Fibroblast of lung (primary cell): Measurements from ENCODE around the gene ABCC10. TPM values are rescaled to one million over a fixed set of nuclear protein-coding genes. Genes with fewer than 3 reads are reported as not detected.
"Not testable (repeated sequence)": the region's sequence is repeated elsewhere in the genome, so short reads cannot be mapped to it uniquely, and the experiment has no call there.

Experiments
- DNase-seq, 2 donors: peaks; one replicate each; pipeline versions ENCODE4 v3.0.0 to v3.0.0-alpha.2; 2010; ENCODE audit warnings: low read depth in 2 of 2
- H2AFZ ChIP-seq: 2 replicates; pipeline ENCODE4 v1.5.1; 2012; ENCODE audit warnings: low read length, control low read depth, inconsistent platforms
- H3K27ac ChIP-seq: 2 replicates; pipeline ENCODE4 v1.5.1; 2011; ENCODE audit warnings: low read length, control low read depth; ENCODE audit not compliant: insufficient read depth
- H3K27me3 ChIP-seq: 2 replicates; pipeline ENCODE4 v1.5.1; 2011; ENCODE audit warnings: mild to moderate bottlenecking, low read length; ENCODE audit not compliant: control insufficient read depth, insufficient read depth
- H3K36me3 ChIP-seq: 2 replicates; pipeline ENCODE4 v1.5.1; 2011; ENCODE audit warnings: low read length; ENCODE audit not compliant: control insufficient read depth, insufficient read depth
- H3K4me1 ChIP-seq: 2 replicates; pipeline ENCODE4 v1.5.1; 2011; ENCODE audit warnings: low read length; ENCODE audit not compliant: control insufficient read depth, insufficient read depth; ENCODE audit errors: extremely low read depth
- H3K4me2 ChIP-seq: 2 replicates; pipeline ENCODE4 v1.5.1; 2011; ENCODE audit warnings: low read length, control low read depth; ENCODE audit not compliant: insufficient read depth; ENCODE audit errors: extremely low read depth
- H3K4me3 ChIP-seq, 4 experiments: fragments of 200-600 bp in 1 of 4; sonication (generic) in 1 of 4; replicated peaks in 1 of 4; 2 replicates each; pipeline ENCODE4 v1.5.1; 2011 to 2016; ENCODE audit warnings: low read length in 4 of 4, low read depth in 3 of 4, mild to moderate bottlenecking in 3 of 4, control low read depth in 2 of 4, inconsistent platforms in 1 of 4, mixed read lengths in 1 of 4; ENCODE audit not compliant: insufficient read depth in 1 of 4; ENCODE audit errors: control extremely low read depth in 1 of 4
- H3K79me2 ChIP-seq: 2 replicates; pipeline ENCODE4 v1.5.1; 2012; ENCODE audit warnings: mild to moderate bottlenecking, low read length, inconsistent platforms; ENCODE audit not compliant: control insufficient read depth, insufficient read depth
- H3K9ac ChIP-seq: 2 replicates; pipeline ENCODE4 v1.5.1; 2011; ENCODE audit warnings: mild to moderate bottlenecking, low read length, control low read depth; ENCODE audit not compliant: insufficient read depth
- H3K9me3 ChIP-seq: 2 replicates; pipeline ENCODE4 v1.5.1; 2012; ENCODE audit warnings: low read depth, low read length; ENCODE audit not compliant: control insufficient read depth, insufficient read depth
- H4K20me1 ChIP-seq: 2 replicates; pipeline ENCODE4 v1.5.1; 2011; ENCODE audit warnings: low read length; ENCODE audit not compliant: control insufficient read depth, insufficient read depth; ENCODE audit errors: extremely low read depth
- CTCF ChIP-seq, 2 donors: IDR thresholded peaks in 1 of 2; conservative IDR thresholded peaks in 1 of 2; 1 replicate in 1 of 2; 2 replicates in 1 of 2; pipeline ENCODE4 v1.5.1; 2011 to 2012; ENCODE audit warnings: low read length in 2 of 2, control low read depth in 1 of 2, inconsistent platforms in 1 of 2, low read depth in 1 of 2, mild to moderate bottlenecking in 1 of 2
- EZH2 ChIP-seq: IDR thresholded peaks from 2 replicates; pipeline ENCODE4 v1.5.1; 2012; ENCODE audit warnings: low read length, control low read depth, mild to moderate bottlenecking; ENCODE audit errors: missing control alignments
- polyA plus RNA-seq, 2 donors: library from polyadenylated mRNA; depleted of rRNA in 1 of 2; stranded (reverse) in 1 of 2; unstranded in 1 of 2; fragments of >200 nt; gene quantifications; 2 replicates each; pipeline ENCODE4 v1.2.1, GENCODE V29; 2011 to 2012; ENCODE audit warnings: missing spikeins in 1 of 2
- total RNA-seq: library from RNA; depleted of rRNA; stranded (reverse); fragments of >200 nt; gene quantifications from 2 replicates; pipeline ENCODE4 v1.2.1, GENCODE V29; 2014

Gene ABCC10
- total and polyA plus RNA-seq, 2 donors (not counting 1 experiment from before 2014, with no cell fraction given) = 8.9 to 23.1 TPM

GRCh38 chr6:43457643-43458042 lies 30.3 kb downstream of the ABCC10 start:
- TF ChIP-seq EZH2 = no peak
- no peak for TF ChIP-seq CTCF (conservative IDR thresholded peaks at IDR 0.05 in 1 of 2, IDR thresholded peaks at IDR 0.05 in 1 of 2; ENCODE audit: low read depth in 1 of 2, low read length in 2 of 2)
- H3K9me3 ChIP-seq = no peaks in the 10 kb centered on the region
- H2AFZ ChIP-seq = no peak overlapping the region
- H3K4me1 ChIP-seq = peaks cover 3% of the 10 kb centered on the region
- no peak overlapping the region for H3K27ac ChIP-seq
- H3K9ac ChIP-seq = no peak overlapping the region
- H3K36me3 ChIP-seq = peaks cover 2% of the 10 kb centered on the region
- no peaks in the 10 kb centered on the region for H3K79me2 ChIP-seq
- H4K20me1 ChIP-seq = no peaks in the 10 kb centered on the region
- no peak overlapping the region for H3K4me3 ChIP-seq
- no peak overlapping the region for H3K4me2 ChIP-seq
- peaks cover 5% of the 10 kb centered on the region for H3K27me3 ChIP-seq
- DNase-seq = no peak

GRCh38 chr6:43458154-43458553 lies 30.8 kb downstream of the ABCC10 start:
- H3K9me3 ChIP-seq, H3K27me3 ChIP-seq, H4K20me1 ChIP-seq, H3K4me3 ChIP-seq, H3K27ac ChIP-seq, H3K79me2 ChIP-seq, H3K9ac ChIP-seq, H2AFZ ChIP-seq, DNase-seq, H3K4me2 ChIP-seq, H3K4me1 ChIP-seq, H3K36me3 ChIP-seq: not testable (repeated sequence)

GRCh38 chr6:43459535-43459934 lies 32.2 kb downstream of the ABCC10 start:
- Histone ChIP-seq H3K27ac (no peak overlapping the region), H2AFZ (no peak overlapping the region), H3K4me2 (no peak overlapping the region), H3K9ac (no peak overlapping the region), H3K9me3 (no peaks in the 10 kb centered on the region), H4K20me1 (no peaks in the 10 kb centered on the region), H3K4me3 (no peak overlapping the region), H3K27me3 (peaks cover 5% of the 10 kb centered on the region), H3K36me3 (no peaks in the 10 kb centered on the region), H3K79me2 (no peaks in the 10 kb centered on the region), H3K4me1 (peaks cover 3% of the 10 kb centered on the region)
- TF ChIP-seq EZH2 (no peak), CTCF (conservative IDR thresholded peaks at IDR 0.05 in 1 of 2, IDR thresholded peaks at IDR 0.05 in 1 of 2; ENCODE audit: low read depth in 1 of 2, low read length in 2 of 2) (no peak)
- DNase-seq = no peak
